Measurements from ENCODE around the gene ZNF135. TPM values are rescaled to one million over a fixed set of nuclear protein-coding genes. Genes with fewer than 3 reads are reported as not detected.

Gene ZNF135
- polyA plus RNA-seq, 1 donor: 8.2 TPM

DNA sequence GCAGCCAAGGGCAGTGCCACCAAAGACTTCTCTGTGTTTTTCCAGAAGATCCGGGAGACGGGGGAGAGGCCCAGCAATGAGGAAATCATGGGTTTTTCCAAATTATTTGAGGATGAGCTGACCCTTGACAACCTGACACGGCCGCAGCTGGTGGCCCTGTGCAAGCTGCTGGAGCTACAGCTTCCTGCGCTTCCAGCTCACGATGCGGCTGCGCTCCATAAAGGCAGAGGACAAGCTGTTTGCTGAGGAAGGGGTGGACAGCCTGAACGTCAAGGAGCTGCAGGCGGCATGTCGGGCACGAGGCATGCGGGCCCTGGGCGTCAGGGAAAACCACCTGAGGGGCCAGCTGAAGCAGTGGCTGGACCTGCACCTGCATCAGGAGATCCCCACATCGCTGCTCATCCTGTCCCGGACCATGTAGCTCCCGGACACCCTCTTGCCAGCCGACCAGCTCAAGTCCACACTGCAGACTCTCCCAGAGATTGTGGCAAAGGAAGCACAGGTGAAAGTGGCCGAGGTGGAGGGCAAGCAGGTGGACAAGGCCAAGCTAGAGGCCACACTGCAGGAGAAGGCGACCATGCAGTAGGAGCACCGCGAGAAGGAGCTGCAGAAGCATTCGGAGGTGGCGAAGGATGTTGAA lies 13.6 kb upstream of the ZNF135 start:
- Histone ChIP-seq H3K27me3 (ENCODE audit: control insufficient read depth, insufficient read depth, low read length) (no peaks in the 10 kb centered on the region), H3K27ac (ENCODE audit: low read length) (no peak overlapping the region), H3K9me3 (ENCODE audit: control insufficient read depth, low read depth, low read length) (peaks cover 79% of the 10 kb centered on the region), H3K4me3 (ENCODE audit: low read length) (no peak overlapping the region), H3K36me3 (ENCODE audit: control insufficient read depth, insufficient read depth, low read length) (no peaks in the 10 kb centered on the region), H3K4me1 (ENCODE audit: control insufficient read depth, insufficient read depth, low read length) (no peaks in the 10 kb centered on the region)
- 80% methylated on average over 1 of the region's 24 CpGs for WGBS (ENCODE audit: insufficient coverage, low lambda C conversion rate)
- DNase-seq: no peak

DNA sequence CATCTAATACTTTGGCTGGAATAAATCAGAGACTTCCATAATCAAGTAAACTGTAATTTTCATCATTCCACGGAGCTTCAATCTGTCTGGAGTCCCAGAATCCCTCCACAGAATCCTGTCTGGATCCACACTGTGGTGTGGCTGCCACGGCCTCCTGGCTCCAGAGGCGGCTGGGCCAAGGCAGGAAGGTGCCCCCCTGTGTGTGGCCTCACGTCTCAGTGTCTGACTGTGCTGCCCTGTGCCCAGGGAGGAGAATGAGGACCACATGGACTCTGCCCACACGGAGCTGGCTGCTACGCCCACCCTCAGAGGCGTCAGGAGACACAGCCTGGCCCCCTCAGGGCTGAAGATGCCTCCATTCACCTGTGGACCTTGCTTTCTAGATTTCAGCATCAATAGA lies 12.2 kb upstream of the ZNF135 start:
- Histone ChIP-seq H3K27ac (ENCODE audit: low read length) (no peak overlapping the region), H3K27me3 (ENCODE audit: control insufficient read depth, insufficient read depth, low read length) (no peaks in the 10 kb centered on the region), H3K4me3 (ENCODE audit: low read length) (no peak overlapping the region), H3K9me3 (ENCODE audit: control insufficient read depth, low read depth, low read length) (peaks cover 73% of the 10 kb centered on the region), H3K36me3 (ENCODE audit: control insufficient read depth, insufficient read depth, low read length) (no peaks in the 10 kb centered on the region), H3K4me1 (ENCODE audit: control insufficient read depth, insufficient read depth, low read length) (no peaks in the 10 kb centered on the region)
- no peak for DNase-seq
- no CpG with 5 or more reads among the region's 7 CpGs for WGBS (ENCODE audit: insufficient coverage, low lambda C conversion rate)

DNA sequence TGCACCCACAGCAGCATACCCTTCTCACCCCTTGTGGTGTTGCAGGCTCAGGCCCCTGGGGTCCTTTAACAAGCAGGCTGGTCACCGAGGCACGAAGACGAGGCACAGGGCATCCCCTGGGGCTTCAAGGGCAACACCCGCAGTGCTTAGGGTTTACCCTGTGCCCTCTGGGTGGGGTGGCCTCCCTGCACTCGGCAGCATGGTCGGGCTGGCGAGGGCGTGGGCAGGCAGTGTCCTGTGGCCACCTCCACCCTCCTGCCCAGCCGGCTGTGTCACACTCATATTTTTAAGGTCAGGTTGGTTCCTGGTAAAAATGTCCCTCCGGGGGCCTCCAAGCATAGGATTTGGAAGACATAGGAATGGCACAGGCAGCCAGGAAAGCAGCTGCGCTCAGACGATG lies 11.4 kb upstream of the ZNF135 start:
- WGBS (ENCODE audit: insufficient coverage, low lambda C conversion rate): 100% methylated on average over 2 of the region's 12 CpGs
- DNase-seq: no peak
- no peak overlapping the region for H3K27ac ChIP-seq (ENCODE audit: low read length)
- H3K4me1 ChIP-seq (ENCODE audit: control insufficient read depth, insufficient read depth, low read length): no peaks in the 10 kb centered on the region
- H3K4me3 ChIP-seq (ENCODE audit: low read length): no peak overlapping the region
- H3K9me3 ChIP-seq (ENCODE audit: control insufficient read depth, low read depth, low read length): peaks cover 76% of the 10 kb centered on the region
- no peaks in the 10 kb centered on the region for H3K36me3 ChIP-seq (ENCODE audit: control insufficient read depth, insufficient read depth, low read length)
- no peaks in the 10 kb centered on the region for H3K27me3 ChIP-seq (ENCODE audit: control insufficient read depth, insufficient read depth, low read length)

DNA sequence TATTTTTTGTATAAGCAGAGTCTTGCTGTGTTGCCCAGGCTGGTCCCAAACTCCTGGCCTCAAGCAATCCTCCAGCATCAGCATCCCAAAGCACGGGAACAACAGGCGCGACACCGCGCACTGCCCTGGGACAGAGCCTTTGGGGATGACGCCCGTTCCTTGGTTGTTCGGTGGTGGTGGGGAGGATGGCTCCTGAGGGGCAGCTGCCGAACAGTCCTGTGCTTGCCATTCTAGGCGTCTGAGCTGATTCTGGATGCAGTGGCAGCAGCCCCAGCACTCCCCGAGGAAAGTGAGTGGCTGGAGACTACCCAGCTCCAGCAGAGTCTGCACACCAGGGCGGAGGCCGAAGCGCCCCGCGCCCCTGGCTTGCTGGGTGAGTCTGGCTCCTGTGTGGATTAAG lies 6.8 kb upstream of the ZNF135 start:
- H3K4me1 ChIP-seq (ENCODE audit: control insufficient read depth, insufficient read depth, low read length): no peaks in the 10 kb centered on the region
- no peak for DNase-seq
- no peak overlapping the region for H3K4me3 ChIP-seq (ENCODE audit: low read length)
- no CpG with 5 or more reads among the region's 16 CpGs for WGBS (ENCODE audit: insufficient coverage, low lambda C conversion rate)
- H3K27me3 ChIP-seq (ENCODE audit: control insufficient read depth, insufficient read depth, low read length): no peaks in the 10 kb centered on the region
- H3K36me3 ChIP-seq (ENCODE audit: control insufficient read depth, insufficient read depth, low read length): no peaks in the 10 kb centered on the region
- H3K9me3 ChIP-seq (ENCODE audit: control insufficient read depth, low read depth, low read length): peaks cover 50% of the 10 kb centered on the region
- H3K27ac ChIP-seq (ENCODE audit: low read length): no peak overlapping the region

DNA sequence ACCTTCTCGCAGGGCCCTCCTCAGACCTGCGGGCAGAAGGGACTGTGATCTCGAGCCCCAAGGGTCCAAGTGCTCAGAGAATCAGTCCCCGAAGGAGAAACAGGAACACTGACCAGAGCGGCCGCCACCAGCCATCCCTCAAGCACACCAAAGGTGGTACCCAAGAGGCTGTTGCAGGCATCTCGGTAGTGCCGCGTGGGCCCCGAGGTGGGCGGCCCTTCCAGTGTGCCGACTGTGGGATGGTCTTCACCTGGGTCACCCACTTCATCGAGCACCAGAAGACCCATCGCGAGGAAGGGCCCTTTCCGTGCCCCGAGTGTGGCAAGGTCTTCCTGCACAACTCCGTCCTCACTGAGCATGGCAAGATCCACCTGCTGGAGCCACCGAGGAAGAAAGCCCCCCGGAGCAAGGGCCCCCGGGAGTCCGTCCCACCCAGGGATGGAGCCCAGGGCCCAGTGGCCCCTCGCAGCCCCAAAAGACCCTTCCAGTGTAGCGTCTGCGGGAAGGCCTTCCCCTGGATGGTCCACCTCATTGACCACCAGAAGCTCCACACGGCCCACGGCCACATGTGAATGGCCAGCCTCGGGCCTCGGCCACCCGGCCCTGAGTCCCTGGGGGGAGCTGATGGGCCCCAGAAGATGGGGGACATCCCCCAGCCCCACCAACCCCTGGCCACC lies 5.5 kb upstream of the ZNF135 start:
- Histone ChIP-seq H3K27ac (ENCODE audit: low read length) (no peak overlapping the region), H3K4me3 (ENCODE audit: low read length) (no peak overlapping the region), H3K9me3 (ENCODE audit: control insufficient read depth, low read depth, low read length) (peaks cover 46% of the 10 kb centered on the region), H3K36me3 (ENCODE audit: control insufficient read depth, insufficient read depth, low read length) (no peaks in the 10 kb centered on the region), H3K27me3 (ENCODE audit: control insufficient read depth, insufficient read depth, low read length) (no peaks in the 10 kb centered on the region), H3K4me1 (ENCODE audit: control insufficient read depth, insufficient read depth, low read length) (no peaks in the 10 kb centered on the region)
- no CpG with 5 or more reads among the region's 30 CpGs for WGBS (ENCODE audit: insufficient coverage, low lambda C conversion rate)
- no peak for DNase-seq

DNA sequence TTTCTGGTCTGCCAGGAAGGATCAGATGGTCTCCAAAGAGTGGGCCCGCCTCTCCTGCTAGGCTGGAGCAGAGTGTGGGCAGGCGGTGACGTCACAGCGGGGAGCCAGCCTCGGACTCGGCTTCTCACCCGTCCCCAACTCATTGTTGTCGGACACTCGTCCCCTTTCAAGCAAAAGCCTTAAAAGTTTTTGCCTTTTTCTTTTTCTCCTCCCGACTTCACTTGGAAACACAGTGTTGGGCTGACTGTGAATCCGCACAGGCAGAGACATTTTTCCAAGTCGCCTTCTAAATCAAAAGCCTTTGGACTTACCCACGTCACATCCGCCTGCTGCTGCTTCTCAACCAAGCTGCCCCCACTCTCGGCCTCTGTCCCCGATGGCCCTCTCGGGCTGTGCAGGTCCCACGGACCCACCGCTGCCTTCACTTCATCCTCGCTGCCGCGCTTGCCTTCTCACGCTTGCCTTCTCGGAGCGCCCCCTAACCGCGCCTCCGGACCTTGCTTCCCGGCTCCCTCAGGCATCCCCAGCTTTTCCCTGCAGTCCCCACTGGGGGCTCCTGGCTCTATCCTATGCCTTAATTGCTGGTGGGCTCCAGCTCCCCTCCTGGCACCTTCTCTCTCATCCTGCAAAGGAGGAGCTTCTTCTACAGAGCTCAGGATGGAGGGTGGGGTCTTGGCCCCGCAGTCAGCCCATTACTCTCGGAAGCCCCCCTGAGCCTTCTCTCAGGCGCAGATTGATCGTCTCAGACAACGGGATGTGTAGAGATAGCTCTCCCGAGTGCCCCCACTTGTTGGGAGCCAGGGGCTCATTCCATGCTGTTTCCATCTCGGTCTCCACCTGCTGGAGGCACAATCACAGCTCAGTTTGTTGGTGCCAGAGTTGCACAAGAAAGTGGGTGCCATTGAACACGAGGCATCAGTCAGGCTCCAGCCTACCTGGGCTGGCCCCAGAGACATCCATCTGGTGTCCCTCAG lies 3.9 kb upstream of the ZNF135 start:
- H3K4me3 ChIP-seq (ENCODE audit: low read length): peak overlapping the region; percentile 35
- peak overlapping the region; percentile 24 for H3K27ac ChIP-seq (ENCODE audit: low read length)
- H3K4me1 ChIP-seq (ENCODE audit: control insufficient read depth, insufficient read depth, low read length): peaks cover 6% of the 10 kb centered on the region
- H3K27me3 ChIP-seq (ENCODE audit: control insufficient read depth, insufficient read depth, low read length): no peaks in the 10 kb centered on the region
- WGBS (ENCODE audit: insufficient coverage, low lambda C conversion rate): 19% methylated on average over 3 of the region's 37 CpGs
- DNase-seq: peak; percentile 48 to 63
- peaks cover 45% of the 10 kb centered on the region for H3K9me3 ChIP-seq (ENCODE audit: control insufficient read depth, low read depth, low read length)
- H3K36me3 ChIP-seq (ENCODE audit: control insufficient read depth, insufficient read depth, low read length): no peaks in the 10 kb centered on the region

DNA sequence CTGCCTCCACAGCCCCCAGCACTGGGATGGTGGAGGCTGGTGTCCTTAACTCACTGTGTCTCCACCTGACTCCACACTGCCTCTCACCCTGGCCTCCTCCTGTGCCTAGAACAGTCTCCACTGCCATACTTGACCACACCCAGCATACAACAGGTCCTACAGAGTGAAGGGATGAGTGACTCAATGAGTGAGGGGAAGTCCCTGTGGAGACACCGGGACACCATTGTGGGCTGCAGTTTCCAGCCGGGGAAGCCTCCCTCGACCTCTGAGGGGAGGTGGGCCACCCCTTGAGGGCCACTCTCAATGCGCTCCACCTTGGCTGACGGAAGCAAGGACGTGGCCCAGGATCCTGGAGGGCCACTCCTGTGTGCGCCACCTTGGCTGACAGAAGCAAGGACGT lies 2.8 kb upstream of the ZNF135 start:
- Histone ChIP-seq H3K27ac (ENCODE audit: low read length) (no peak overlapping the region), H3K36me3 (ENCODE audit: control insufficient read depth, insufficient read depth, low read length) (no peaks in the 10 kb centered on the region), H3K9me3 (ENCODE audit: control insufficient read depth, low read depth, low read length) (peaks cover 44% of the 10 kb centered on the region), H3K4me3 (ENCODE audit: low read length) (no peak overlapping the region), H3K27me3 (ENCODE audit: control insufficient read depth, insufficient read depth, low read length) (no peaks in the 10 kb centered on the region), H3K4me1 (ENCODE audit: control insufficient read depth, insufficient read depth, low read length) (peaks cover 7% of the 10 kb centered on the region)
- no CpG with 5 or more reads among the region's 8 CpGs for WGBS (ENCODE audit: insufficient coverage, low lambda C conversion rate)
- no peak for DNase-seq

DNA sequence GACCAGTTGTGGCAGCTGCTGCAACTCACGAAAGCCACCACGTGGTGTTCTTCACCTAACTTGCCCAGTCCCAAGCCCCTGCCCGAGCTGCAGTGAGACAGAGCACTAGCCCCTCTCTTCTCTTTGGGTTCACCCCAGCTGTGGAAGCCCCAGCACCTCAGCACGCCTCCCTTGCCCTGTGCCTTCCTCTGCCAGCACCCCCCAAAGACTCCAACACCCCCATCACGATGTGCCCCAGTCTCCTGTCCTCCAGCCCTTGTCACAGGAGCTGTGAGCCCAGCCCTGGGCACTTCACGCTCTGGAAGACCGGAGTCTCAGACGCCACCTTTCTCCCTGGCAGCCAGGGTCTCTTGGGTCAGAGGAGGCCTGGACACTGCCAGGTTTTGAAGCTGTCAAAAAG lies 2.2 kb upstream of the ZNF135 start:
- Histone ChIP-seq H3K9me3 (ENCODE audit: control insufficient read depth, low read depth, low read length) (peaks cover 43% of the 10 kb centered on the region), H3K27ac (ENCODE audit: low read length) (no peak overlapping the region), H3K36me3 (ENCODE audit: control insufficient read depth, insufficient read depth, low read length) (no peaks in the 10 kb centered on the region), H3K4me3 (ENCODE audit: low read length) (no peak overlapping the region), H3K27me3 (ENCODE audit: control insufficient read depth, insufficient read depth, low read length) (no peaks in the 10 kb centered on the region), H3K4me1 (ENCODE audit: control insufficient read depth, insufficient read depth, low read length) (peaks cover 7% of the 10 kb centered on the region)
- no CpG with 5 or more reads among the region's 8 CpGs for WGBS (ENCODE audit: insufficient coverage, low lambda C conversion rate)
- DNase-seq: no peak

DNA sequence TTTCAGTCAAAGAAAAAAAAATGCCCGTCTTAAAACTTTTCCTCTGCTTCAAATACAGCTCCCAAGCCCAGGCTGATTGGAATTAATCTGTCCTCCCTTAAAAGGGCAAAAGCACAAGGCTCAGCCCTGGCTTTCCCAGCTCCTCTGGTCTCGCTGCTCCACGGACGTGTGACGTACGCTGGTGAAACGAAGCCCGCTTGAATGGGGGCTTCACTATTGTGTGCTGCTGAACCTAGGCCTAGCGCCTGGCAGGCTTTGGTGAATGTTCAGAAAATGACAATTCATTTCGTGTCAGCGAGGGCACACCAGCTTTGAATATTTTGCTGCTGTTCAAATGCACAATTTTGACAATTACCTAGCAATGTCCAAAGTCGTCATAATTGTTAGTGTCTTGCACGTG lies 615 bp upstream of the ZNF135 start:
- H3K27ac ChIP-seq (ENCODE audit: low read length): peak overlapping the region; percentile 79
- H3K27me3 ChIP-seq (ENCODE audit: control insufficient read depth, insufficient read depth, low read length): no peaks in the 10 kb centered on the region
- DNase-seq: no peak
- peaks cover 5% of the 10 kb centered on the region for H3K36me3 ChIP-seq (ENCODE audit: control insufficient read depth, insufficient read depth, low read length)
- WGBS (ENCODE audit: insufficient coverage, low lambda C conversion rate): no CpG with 5 or more reads among the region's 13 CpGs
- H3K4me1 ChIP-seq (ENCODE audit: control insufficient read depth, insufficient read depth, low read length): peaks cover 7% of the 10 kb centered on the region
- H3K9me3 ChIP-seq (ENCODE audit: control insufficient read depth, low read depth, low read length): peaks cover 38% of the 10 kb centered on the region
- H3K4me3 ChIP-seq (ENCODE audit: low read length): peak overlapping the region; percentile 71

DNA sequence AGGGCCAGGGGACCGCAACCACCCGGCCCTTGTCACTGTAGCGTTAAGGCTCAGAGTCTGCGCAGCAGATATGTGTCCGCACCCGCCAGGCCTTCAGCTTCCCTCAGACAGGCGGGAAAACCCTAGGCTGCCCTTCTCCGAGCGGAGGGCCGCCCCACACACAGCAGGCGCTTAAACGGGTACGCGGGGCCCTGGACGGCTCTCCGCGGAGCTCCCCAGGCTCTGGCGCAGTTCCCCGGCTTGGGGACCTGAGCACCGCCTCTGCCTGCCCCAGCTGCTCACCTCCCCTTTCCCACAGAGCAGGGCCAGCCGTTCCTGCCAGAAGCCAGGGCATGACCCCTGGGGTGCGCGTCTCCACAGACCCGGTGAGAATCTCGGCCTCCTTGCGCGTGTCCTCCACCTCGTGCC lies 593 bp downstream of the ZNF135 start:
- no CpG with 5 or more reads among the region's 28 CpGs for WGBS (ENCODE audit: insufficient coverage, low lambda C conversion rate)
- peak overlapping the region; percentile 76 for H3K27ac ChIP-seq (ENCODE audit: low read length)
- no peaks in the 10 kb centered on the region for H3K27me3 ChIP-seq (ENCODE audit: control insufficient read depth, insufficient read depth, low read length)
- DNase-seq: no peak
- peaks cover 13% of the 10 kb centered on the region for H3K36me3 ChIP-seq (ENCODE audit: control insufficient read depth, insufficient read depth, low read length)
- H3K4me3 ChIP-seq (ENCODE audit: low read length): peak overlapping the region; percentile 71
- H3K9me3 ChIP-seq (ENCODE audit: control insufficient read depth, low read depth, low read length): peaks cover 33% of the 10 kb centered on the region
- H3K4me1 ChIP-seq (ENCODE audit: control insufficient read depth, insufficient read depth, low read length): peaks cover 7% of the 10 kb centered on the region
